Nucleus accumbens (tissue), 56 donors: ENCODE measurements around the gene DST.

Source experiments
- DNase-seq, 56 donors: peaks; one replicate each; lab custom pipeline; 2025; lab: John Stamatoyannopoulos, UW

DST gene

GRCh38 chr6:56408976-56409375 is 233.7 kb downstream of the DST start:
- DNase-seq = no peak
